Measurements from ENCODE around the gene DPH3.

- TF ChIP-seq, protein P1, sequence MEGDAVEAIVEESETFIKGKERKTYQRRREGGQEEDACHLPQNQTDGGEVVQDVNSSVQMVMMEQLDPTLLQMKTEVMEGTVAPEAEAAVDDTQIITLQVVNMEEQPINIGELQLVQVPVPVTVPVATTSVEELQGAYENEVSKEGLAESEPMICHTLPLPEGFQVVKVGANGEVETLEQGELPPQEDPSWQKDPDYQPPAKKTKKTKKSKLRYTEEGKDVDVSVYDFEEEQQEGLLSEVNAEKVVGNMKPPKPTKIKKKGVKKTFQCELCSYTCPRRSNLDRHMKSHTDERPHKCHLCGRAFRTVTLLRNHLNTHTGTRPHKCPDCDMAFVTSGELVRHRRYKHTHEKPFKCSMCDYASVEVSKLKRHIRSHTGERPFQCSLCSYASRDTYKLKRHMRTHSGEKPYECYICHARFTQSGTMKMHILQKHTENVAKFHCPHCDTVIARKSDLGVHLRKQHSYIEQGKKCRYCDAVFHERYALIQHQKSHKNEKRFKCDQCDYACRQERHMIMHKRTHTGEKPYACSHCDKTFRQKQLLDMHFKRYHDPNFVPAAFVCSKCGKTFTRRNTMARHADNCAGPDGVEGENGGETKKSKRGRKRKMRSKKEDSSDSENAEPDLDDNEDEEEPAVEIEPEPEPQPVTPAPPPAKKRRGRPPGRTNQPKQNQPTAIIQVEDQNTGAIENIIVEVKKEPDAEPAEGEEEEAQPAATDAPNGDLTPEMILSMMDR (IDR thresholded peaks at IDR 0.05; ENCODE audit: insufficient read depth, low read length, poor library complexity, severe bottlenecking), result no peak
- no peak for TF ChIP-seq EZH2phosphoT487 (conservative IDR thresholded peaks at IDR 0.05; ENCODE audit: low read length)
Measured at GRCh38 chr3:16240229-16241023, 24.3 kb downstream of the DPH3 start.
